NCI-H345 (cell line): Measurements from ENCODE around the gene TMEM208.

Experiments
- DNase-seq: peaks from one replicate; lab custom pipeline; 2025; lab: John Stamatoyannopoulos, UW

Gene TMEM208

GRCh38 chr16:67237396-67238277 is 10.7 kb downstream of the TMEM208 start:
- no peak for DNase-seq

GRCh38 chr16:67238278-67238575 is 11.3 kb downstream of the TMEM208 start:
- no peak for DNase-seq

GRCh38 chr16:67238806-67239470 is 12.0 kb downstream of the TMEM208 start:
- DNase-seq = no peak

- no peak for DNase-seq
Measured at GRCh38 chr16:67240506-67240905, 13.6 kb downstream of the TMEM208 start.

GRCh38 chr16:67241008-67241900 is 14.3 kb downstream of the TMEM208 start:
- no peak for DNase-seq

- DNase-seq = no peak
Measured at GRCh38 chr16:67242138-67242730, 15.3 kb downstream of the TMEM208 start.

- no peak for DNase-seq
Measured at GRCh38 chr16:67243481-67243880, 16.6 kb downstream of the TMEM208 start.

GRCh38 chr16:67244387-67245185 is 17.7 kb downstream of the TMEM208 start:
- DNase-seq = no peak

GRCh38 chr16:67245186-67245585 is 18.3 kb downstream of the TMEM208 start:
- DNase-seq = no peak

GRCh38 chr16:67245674-67246080 is 18.7 kb downstream of the TMEM208 start:
- no peak for DNase-seq

GRCh38 chr16:67246081-67246755 is 19.3 kb downstream of the TMEM208 start:
- DNase-seq = no peak

GRCh38 chr16:67246756-67247191 is 19.8 kb downstream of the TMEM208 start:
- DNase-seq = peak; percentile 59

- DNase-seq = peak; percentile 77
Measured at GRCh38 chr16:67247192-67248072, 20.5 kb downstream of the TMEM208 start, which contains the start of gene FHOD1. FHOD1 (minus strand) TSS chr16:67247481; CDS start chr16:67247410, 71 bp downstream.

- DNase-seq = no peak
Measured at GRCh38 chr16:67248073-67248400, 21.1 kb downstream of the TMEM208 start.

- peak; percentile 5 for DNase-seq
Measured at GRCh38 chr16:67248401-67249177, 21.7 kb downstream of the TMEM208 start, which contains the start of gene SLC9A5. SLC9A5 (plus strand) TSS chr16:67248979; CDS start chr16:67249015, 36 bp downstream.

GRCh38 chr16:67249178-67250044 is 22.5 kb downstream of the TMEM208 start:
- DNase-seq = no peak

GRCh38 chr16:67250045-67250327 is 23.1 kb downstream of the TMEM208 start:
- DNase-seq = no peak
